ENCODE measurements around the gene BBS7.

Gene BBS7

DNA sequence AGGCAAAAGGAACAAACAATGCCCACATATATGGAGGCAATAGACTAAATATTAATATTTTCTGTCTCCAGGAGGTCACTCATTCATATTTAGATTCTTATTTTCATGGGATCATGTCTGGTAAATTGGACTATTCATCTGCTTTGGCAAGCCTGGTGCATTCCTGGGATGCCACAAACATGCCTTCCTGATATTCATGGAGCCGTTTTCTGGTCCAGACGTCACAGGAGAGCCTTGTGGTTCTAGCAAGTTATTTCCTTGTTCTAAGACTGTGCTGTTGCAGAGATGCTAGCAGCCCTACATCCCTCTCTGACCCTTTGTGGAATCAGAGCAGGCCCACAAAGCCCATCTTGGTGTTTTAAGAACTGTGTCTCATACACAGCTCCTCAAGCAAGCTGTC lies 85.3 kb downstream of the BBS7 start:
- no peak overlapping the region for H3K27ac ChIP-seq (replicated peaks)
- DNase-seq (ENCODE audit: low read depth in 1 of 2, low spot score in 1 of 2): no peak
- no peak for TF ChIP-seq POLR2AphosphoS5 (IDR thresholded peaks at IDR 0.05; ENCODE audit: low read depth)
- TF ChIP-seq GABPA (IDR thresholded peaks at IDR 0.05; ENCODE audit: low read depth): no peak
- TF ChIP-seq, protein P1, sequence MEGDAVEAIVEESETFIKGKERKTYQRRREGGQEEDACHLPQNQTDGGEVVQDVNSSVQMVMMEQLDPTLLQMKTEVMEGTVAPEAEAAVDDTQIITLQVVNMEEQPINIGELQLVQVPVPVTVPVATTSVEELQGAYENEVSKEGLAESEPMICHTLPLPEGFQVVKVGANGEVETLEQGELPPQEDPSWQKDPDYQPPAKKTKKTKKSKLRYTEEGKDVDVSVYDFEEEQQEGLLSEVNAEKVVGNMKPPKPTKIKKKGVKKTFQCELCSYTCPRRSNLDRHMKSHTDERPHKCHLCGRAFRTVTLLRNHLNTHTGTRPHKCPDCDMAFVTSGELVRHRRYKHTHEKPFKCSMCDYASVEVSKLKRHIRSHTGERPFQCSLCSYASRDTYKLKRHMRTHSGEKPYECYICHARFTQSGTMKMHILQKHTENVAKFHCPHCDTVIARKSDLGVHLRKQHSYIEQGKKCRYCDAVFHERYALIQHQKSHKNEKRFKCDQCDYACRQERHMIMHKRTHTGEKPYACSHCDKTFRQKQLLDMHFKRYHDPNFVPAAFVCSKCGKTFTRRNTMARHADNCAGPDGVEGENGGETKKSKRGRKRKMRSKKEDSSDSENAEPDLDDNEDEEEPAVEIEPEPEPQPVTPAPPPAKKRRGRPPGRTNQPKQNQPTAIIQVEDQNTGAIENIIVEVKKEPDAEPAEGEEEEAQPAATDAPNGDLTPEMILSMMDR (IDR thresholded peaks at IDR 0.05; ENCODE audit: insufficient read depth, low read length): no peak
- TF ChIP-seq, protein P2, sequence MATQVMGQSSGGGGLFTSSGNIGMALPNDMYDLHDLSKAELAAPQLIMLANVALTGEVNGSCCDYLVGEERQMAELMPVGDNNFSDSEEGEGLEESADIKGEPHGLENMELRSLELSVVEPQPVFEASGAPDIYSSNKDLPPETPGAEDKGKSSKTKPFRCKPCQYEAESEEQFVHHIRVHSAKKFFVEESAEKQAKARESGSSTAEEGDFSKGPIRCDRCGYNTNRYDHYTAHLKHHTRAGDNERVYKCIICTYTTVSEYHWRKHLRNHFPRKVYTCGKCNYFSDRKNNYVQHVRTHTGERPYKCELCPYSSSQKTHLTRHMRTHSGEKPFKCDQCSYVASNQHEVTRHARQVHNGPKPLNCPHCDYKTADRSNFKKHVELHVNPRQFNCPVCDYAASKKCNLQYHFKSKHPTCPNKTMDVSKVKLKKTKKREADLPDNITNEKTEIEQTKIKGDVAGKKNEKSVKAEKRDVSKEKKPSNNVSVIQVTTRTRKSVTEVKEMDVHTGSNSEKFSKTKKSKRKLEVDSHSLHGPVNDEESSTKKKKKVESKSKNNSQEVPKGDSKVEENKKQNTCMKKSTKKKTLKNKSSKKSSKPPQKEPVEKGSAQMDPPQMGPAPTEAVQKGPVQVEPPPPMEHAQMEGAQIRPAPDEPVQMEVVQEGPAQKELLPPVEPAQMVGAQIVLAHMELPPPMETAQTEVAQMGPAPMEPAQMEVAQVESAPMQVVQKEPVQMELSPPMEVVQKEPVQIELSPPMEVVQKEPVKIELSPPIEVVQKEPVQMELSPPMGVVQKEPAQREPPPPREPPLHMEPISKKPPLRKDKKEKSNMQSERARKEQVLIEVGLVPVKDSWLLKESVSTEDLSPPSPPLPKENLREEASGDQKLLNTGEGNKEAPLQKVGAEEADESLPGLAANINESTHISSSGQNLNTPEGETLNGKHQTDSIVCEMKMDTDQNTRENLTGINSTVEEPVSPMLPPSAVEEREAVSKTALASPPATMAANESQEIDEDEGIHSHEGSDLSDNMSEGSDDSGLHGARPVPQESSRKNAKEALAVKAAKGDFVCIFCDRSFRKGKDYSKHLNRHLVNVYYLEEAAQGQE (IDR thresholded peaks at IDR 0.05; ENCODE audit: insufficient replicate concordance, low read depth): no peak
- no peak for TF ChIP-seq SPI1 (IDR thresholded peaks at IDR 0.05; ENCODE audit: borderline replicate concordance, low read depth)
- no peak overlapping the region for H3K4me3 ChIP-seq (replicated peaks; ENCODE audit: insufficient read depth, low read length)
- H3K27me3 ChIP-seq (ENCODE audit: insufficient read depth, poor library complexity, severe bottlenecking): no peaks in the 10 kb centered on the region

DNA sequence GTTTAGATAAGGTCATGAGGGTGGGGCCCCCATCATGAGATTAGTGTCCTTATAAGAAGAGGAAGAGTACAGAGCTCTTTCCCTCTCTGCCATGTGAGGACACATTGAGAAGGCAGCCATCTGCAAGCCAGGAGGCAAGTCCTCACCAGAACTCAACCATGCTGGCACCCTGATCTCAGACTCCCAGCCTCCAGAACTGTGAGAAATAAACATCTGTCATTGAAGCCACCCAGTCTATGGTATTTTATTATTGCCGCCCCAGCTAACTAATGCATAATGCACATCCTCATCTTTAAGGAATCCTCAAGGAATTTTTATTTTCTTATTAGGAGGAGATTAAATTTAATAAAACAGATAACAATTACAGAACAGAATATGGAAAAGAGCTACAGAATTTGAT lies 85.9 kb downstream of the BBS7 start:
- Histone ChIP-seq H3K27ac (replicated peaks) (no peak overlapping the region), H3K27me3 (ENCODE audit: insufficient read depth, poor library complexity, severe bottlenecking) (no peaks in the 10 kb centered on the region), H3K4me3 (replicated peaks; ENCODE audit: insufficient read depth, low read length) (no peak overlapping the region)
- no peak for DNase-seq (ENCODE audit: low read depth in 1 of 2, low spot score in 1 of 2)
- TF ChIP-seq POLR2AphosphoS5 (IDR thresholded peaks at IDR 0.05; ENCODE audit: low read depth): no peak
- no peak for TF ChIP-seq GABPA (IDR thresholded peaks at IDR 0.05; ENCODE audit: low read depth)
- no peak for TF ChIP-seq SPI1 (IDR thresholded peaks at IDR 0.05; ENCODE audit: borderline replicate concordance, low read depth)
- TF ChIP-seq, protein P1 (IDR thresholded peaks at IDR 0.05; ENCODE audit: insufficient read depth, low read length): no peak
- TF ChIP-seq, protein P2 (IDR thresholded peaks at IDR 0.05; ENCODE audit: insufficient replicate concordance, low read depth): no peak

DNA sequence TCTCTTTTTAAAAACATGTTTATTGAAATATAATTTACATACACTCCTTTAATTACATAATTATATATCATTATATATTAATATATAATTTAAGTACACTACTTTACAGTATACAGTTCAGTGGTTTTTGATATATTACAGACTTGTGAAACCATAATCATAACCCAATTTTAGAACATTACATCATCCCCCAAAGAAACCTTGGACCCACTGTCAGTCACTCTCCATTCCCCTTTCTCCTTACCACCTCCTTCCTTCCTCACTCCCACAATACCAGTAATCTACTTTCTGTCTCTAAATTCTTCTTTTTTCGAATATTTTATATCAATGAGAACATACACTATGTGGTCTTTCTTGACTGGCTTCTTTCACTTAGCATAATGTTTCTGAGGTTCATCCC lies 87.1 kb downstream of the BBS7 start:
- H3K4me3 ChIP-seq (replicated peaks; ENCODE audit: insufficient read depth, low read length): no peak overlapping the region
- no peak for TF ChIP-seq GABPA (IDR thresholded peaks at IDR 0.05; ENCODE audit: low read depth)
- TF ChIP-seq, protein P1 (IDR thresholded peaks at IDR 0.05; ENCODE audit: insufficient read depth, low read length): no peak
- TF ChIP-seq, protein P2 (IDR thresholded peaks at IDR 0.05; ENCODE audit: insufficient replicate concordance, low read depth): no peak
- TF ChIP-seq SPI1 (IDR thresholded peaks at IDR 0.05; ENCODE audit: borderline replicate concordance, low read depth): no peak
- H3K27ac ChIP-seq (replicated peaks): no peak overlapping the region
- no peak for DNase-seq (ENCODE audit: low read depth in 1 of 2, low spot score in 1 of 2)
- H3K27me3 ChIP-seq (ENCODE audit: insufficient read depth, poor library complexity, severe bottlenecking): no peaks in the 10 kb centered on the region
